Measurements from ENCODE around the gene SLC7A11.

Gene SLC7A11

GRCh38 chr4:138140879-138141278, 101.3 kb downstream of the SLC7A11 start:
- DNase-seq = no peak

GRCh38 chr4:138138774-138139173, 103.4 kb downstream of the SLC7A11 start:
- DNase-seq = no peak

GRCh38 chr4:138135610-138136009, 106.5 kb downstream of the SLC7A11 start:
- no peak for DNase-seq

GRCh38 chr4:138118270-138118669, 123.9 kb downstream of the SLC7A11 start:
- DNase-seq = no peak

- DNase-seq = no peak
These were observed 127.1 kb downstream of the SLC7A11 start for GRCh38 chr4:138115053-138115452.

GRCh38 chr4:138114434-138114833, 127.7 kb downstream of the SLC7A11 start:
- DNase-seq = no peak

Data from activated CD4-positive, alpha-beta T cell treated with anti-CD3 and anti-CD28 coated beads, Interleukin-2, amount 50 U/mL, for 16 hours (primary cell).